HG02852 (cell line): Measurements from ENCODE around the gene SH3TC2.

Experiments
- ATAC-seq: cut with Tn5 transposase; IDR thresholded peaks from one replicate; pipeline ENCODE4 v1.9.1; 2021; ENCODE audit warnings: mild to moderate bottlenecking, moderate library complexity; ENCODE audit not compliant: unreplicated experiment

The SH3TC2 gene

GRCh38 chr5:148974642-148975327 is 88.1 kb downstream of the SH3TC2 start:
- no peak for ATAC-seq

DNA sequence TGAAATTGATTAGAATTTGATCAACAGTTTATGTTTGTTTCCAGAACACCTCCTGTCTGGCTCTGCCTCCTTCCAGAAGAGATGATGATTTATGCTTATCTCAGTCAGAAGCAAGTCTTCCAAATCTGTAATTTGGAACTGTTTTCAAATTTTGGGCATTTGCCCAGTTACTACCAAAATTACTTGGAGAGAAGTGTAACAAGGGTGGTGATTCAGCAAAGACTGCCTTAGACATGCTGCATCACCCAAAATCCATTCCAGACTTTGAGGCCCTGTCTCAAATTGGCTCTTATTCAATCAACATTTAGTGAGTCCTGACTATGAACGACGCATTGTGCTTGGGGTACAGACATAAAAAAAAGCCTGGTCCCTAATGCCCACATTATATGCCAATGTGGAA is 89.4 kb downstream of the SH3TC2 start:
- ATAC-seq, result no peak

DNA sequence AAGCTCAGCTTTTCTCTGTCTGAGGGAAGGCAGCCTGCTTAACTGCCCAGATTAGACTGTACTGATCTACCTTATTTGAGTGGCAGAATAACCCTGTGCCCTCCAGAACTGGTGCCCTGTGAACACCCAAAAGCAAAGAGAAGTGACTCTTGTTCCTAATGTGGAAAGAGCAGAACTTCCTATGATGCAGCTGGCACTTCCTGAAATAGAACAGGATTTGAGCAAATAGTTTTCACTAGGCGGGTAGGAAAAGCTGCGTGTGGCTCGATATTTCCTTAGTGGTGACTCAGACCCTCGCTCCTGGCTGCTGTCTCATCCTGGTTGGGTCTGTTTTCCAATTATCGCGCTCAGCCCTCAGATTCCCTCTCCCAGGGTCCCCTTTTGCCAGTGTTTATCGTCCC is 89.9 kb downstream of the SH3TC2 start:
- ATAC-seq, result no peak

DNA sequence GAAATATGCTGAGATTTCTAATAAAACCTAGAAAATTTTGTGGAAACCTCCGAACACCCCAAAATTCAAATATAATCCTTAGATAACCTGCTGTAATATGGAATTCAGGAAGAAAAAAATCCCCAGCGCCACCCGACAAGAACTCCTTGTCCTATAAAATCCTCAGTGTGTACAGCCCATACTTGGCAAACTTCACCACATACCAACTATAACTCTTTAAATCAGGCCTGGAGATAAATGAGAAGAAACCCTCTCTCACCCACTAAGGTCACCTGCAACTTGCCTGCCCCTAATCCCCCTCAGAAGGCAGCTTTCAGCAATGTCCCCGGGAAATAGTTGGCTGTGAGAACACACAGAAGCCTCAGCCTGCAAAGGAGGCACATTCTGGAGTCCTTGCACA is 90.5 kb downstream of the SH3TC2 start:
- no peak for ATAC-seq

DNA sequence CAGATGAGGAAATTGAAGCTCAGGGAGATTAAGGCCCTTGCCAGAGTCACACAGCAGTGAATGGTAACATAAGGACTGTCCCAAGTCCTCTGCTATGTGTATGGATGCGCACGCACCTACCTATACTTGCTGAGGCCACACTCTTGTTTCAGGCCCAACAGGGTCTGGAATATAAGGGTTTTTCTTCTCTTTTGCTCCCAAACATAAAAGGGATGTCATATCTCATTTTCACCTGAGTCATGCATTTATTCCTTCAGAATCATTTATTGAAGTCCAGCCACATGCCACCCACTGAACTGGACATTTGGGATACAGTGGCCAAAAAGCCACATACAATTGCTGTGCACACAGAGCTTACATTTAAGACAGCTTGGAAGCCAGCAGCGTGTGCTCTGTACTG is 92.0 kb downstream of the SH3TC2 start:
- no peak for ATAC-seq

- no peak for ATAC-seq
Measured at GRCh38 chr5:148970228-148970627, 92.6 kb downstream of the SH3TC2 start.

- ATAC-seq, result no peak
Measured at GRCh38 chr5:148969291-148969690, 93.6 kb downstream of the SH3TC2 start.

- ATAC-seq, result no peak
Measured at GRCh38 chr5:148968311-148968710, 94.6 kb downstream of the SH3TC2 start.

- no peak for ATAC-seq
Measured at GRCh38 chr5:148967783-148968182, 95.1 kb downstream of the SH3TC2 start.

DNA sequence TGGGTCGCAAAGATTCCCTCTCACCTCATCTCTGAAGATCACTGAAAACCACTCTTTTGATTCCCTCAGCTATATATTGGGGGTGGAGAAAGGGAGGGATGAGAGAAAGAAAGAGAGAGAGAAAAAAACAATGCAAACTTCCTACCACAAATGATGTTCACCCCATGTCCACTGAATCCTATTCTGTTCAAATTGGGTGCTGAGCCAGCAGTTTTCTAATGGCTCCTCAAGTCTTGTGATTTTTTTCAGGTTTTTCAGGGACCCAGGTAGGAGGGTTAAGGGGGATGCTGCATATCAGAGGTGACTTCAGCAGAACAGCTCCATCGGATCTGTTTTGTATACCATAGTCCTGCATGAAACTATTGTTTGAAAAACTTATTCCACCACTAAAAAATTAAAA is 95.9 kb downstream of the SH3TC2 start:
- no peak for ATAC-seq

DNA sequence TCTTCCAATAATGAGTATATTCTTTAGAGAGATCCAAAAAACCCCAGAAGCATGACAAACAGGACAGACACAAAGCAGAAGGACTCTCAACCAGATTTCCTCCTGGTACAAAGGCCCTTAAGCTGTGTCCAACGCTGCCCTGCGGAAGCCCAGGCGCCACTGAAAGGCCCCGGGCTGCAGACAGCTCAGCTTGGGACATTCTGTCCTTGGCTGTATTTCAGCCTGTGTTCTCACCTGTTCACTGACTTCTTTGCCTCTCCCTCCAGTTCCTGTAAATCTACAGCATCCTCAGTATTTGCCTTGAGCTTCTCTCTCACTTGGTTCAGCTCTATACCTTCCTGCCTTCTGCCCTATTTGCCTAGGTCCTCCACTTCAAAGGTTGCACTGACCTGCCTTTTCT is 96.5 kb downstream of the SH3TC2 start:
- ATAC-seq, result no peak

- ATAC-seq, result no peak
Measured at GRCh38 chr5:148965511-148966265, 97.2 kb downstream of the SH3TC2 start.

DNA sequence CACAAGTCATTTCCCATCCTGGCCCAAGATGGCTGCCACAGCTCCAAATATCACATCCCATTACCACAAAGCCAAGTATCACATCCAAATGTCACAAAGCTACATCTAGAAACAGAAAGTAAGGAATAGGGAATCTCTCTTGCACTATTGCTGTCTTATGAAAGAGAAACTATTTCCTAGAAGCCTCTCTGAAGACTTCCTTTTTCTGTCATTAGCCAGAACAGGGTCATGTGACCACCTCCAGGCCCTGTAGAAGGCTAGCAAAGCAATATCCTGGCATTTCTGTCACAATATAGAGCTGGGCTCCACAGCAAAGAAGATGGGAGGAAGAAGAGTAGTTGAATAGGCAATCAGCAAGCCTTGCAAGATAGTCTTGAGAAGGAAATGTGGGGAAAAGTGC is 99.2 kb downstream of the SH3TC2 start:
- ATAC-seq, result no peak

DNA sequence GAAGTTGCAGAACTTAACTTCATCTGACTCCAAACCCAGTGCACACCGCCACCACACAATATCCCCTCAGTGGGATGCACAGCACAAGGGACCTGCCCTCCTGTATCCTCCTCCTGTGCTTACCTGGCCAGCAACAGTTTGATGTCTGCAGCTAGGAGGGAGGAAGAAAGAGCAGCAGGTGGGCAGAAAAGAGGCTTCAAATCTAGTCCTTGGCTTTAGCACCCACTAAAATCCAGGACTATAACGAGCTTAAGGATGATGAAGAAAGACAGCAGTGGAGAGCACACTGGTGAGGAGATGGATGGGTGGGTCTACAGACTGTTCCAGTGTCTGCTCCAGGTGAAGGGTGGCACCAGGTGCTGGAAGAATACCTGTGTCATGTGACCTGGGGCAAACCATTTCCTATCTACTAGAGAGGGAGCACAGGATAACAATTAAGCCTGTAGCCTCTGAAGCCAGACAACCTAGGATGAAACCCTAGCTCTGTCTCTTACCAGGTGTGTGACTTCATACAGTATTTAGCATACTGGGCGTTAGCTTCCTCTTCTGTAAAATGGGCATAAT is 100.0 kb downstream of the SH3TC2 start:
- ATAC-seq, result no peak

DNA sequence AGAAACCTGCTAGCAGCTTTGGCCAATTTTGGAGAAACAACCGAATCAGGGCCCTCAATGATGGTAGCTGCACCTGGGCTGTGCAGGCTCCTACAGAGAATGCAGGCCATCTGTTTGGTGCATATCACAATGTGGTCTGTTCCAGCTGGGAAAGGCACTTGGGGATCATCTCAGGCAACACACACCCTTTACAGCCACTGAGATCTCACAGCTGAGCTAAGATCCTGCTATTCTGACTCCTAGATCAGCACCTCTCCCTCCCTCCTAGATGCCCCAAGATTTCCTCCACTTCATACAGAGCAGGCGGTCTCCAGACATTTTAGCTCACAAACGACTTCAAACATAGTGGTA is 100.7 kb downstream of the SH3TC2 start:
- ATAC-seq, result no peak

GRCh38 chr5:148961261-148962199 is 101.3 kb downstream of the SH3TC2 start:
- ATAC-seq, result no peak

- ATAC-seq, result no peak
Measured at GRCh38 chr5:148960070-148960769, 102.6 kb downstream of the SH3TC2 start.

DNA sequence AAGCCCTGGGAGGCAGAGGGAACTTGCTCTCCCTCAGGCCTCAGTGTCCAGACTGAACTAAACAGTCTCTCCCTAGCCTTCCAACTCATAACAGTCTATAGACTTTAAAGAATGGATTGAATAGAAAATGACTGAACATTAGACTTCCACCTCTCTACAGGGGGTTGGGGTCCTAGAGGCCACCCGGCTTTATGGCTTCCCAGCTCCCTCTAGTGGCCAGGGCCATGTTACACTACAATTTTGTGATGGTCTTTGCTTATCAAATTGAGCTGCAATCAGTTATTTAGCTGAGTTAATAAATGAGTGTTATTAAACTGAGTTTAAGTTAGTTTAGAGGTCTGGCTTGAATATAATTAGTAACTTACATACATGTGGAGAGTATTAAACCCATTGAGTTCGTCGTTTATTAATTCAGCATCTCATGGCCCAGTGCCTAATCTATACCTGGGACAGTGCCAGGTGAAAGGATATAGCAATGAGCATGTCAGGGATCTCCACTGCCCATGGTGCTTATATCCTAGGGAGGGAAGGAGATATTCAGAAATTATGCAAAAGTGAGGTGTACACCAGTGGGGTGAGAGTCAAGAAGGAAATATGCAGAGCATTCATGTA is 105.2 kb downstream of the SH3TC2 start:
- ATAC-seq, result no peak

DNA sequence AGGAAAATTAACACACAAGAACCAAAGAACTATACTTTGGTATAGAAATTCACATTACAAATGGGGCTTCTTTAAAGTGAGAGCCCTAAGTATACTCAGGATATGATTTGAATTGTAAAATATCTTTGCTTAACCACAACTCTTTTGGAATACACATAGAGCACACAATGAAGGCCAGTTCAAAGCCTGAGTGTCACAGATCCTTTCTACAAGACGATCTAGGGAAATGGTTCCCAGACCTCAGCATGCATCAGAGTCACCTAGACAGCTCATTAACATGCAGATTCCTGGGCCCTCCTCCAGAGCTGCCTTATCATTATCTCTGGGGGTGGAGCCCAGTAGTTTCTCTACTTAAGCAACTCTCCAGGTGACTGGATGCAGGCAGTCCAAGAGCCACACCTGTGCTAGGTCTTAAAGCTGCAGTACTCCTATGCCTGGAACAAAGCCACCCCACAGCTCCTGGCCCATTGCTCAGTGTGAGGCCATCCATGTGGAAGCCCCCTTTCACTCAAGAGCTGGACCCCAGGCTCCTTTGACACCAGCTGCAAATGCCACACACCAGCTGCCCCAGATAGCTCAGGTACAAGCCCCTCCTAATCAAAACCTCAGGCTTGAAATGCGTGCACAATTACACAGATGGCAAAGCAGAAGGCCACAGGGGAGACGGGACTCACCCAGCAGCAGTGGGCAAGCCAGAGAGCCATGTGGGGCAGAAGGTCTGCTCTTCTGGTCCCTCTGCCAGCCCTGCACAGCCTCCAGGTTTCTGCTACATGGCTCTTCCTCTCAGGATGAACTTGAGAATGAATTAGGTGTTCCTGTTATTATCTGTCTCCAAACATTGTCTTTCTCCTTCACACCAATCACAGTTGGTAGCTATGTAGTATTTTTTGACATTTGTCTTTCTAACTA is 106.1 kb downstream of the SH3TC2 start:
- ATAC-seq, result no peak
